ENCODE measurements around the gene DNAJC3.

Gene DNAJC3

DNA sequence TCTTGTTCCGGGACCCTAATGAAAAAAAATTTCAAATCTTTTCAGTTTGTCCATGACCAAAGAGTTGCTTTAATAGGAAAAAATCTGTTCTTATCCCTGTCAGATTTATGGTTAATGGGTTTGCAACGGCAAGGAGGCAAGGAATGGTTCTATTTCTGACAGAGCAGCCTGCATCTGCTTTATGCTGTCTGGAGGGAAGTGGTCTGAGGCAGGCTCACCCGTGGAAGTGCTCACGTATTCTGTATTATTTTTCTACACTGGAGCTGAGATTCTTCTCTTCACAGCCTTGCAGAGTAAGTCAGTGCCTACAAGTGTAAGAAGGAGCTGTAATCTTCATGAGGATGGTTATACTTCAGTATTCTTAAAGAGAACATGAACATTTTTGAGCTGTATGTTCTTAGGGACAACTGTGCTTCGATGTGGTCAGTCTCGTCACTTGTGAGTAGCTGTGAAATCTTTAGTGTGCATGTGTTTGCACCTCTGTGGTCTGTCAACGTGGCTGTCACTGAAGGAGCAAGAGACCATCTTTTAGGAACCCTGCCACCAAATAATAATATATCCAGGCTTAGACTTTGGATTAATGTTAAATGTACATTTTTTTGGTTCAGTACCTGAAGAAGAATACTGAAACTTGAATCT, 114.3 kb downstream of the DNAJC3 start:
- TF ChIP-seq, protein P1, sequence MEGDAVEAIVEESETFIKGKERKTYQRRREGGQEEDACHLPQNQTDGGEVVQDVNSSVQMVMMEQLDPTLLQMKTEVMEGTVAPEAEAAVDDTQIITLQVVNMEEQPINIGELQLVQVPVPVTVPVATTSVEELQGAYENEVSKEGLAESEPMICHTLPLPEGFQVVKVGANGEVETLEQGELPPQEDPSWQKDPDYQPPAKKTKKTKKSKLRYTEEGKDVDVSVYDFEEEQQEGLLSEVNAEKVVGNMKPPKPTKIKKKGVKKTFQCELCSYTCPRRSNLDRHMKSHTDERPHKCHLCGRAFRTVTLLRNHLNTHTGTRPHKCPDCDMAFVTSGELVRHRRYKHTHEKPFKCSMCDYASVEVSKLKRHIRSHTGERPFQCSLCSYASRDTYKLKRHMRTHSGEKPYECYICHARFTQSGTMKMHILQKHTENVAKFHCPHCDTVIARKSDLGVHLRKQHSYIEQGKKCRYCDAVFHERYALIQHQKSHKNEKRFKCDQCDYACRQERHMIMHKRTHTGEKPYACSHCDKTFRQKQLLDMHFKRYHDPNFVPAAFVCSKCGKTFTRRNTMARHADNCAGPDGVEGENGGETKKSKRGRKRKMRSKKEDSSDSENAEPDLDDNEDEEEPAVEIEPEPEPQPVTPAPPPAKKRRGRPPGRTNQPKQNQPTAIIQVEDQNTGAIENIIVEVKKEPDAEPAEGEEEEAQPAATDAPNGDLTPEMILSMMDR (IDR thresholded peaks at IDR 0.05; ENCODE audit: poor library complexity, severe bottlenecking) = no peak
- ATAC-seq (ENCODE audit: low read depth) = no peak
- no peaks in the 10 kb centered on the region for H3K27me3 ChIP-seq (ENCODE audit: insufficient read depth, poor library complexity, severe bottlenecking)
- H3K4me3 ChIP-seq (ENCODE audit: severe bottlenecking) = no peak overlapping the region
- H3K4me1 ChIP-seq (ENCODE audit: insufficient read depth, poor library complexity, severe bottlenecking) = peaks cover 7% of the 10 kb centered on the region
- H3K27ac ChIP-seq (ENCODE audit: poor library complexity, severe bottlenecking) = no peak overlapping the region
- peaks cover 85% of the 10 kb centered on the region for H3K36me3 ChIP-seq (ENCODE audit: low read depth)
- DNase-seq (ENCODE audit: low spot score) = no peak
- H3K9me3 ChIP-seq (ENCODE audit: severe bottlenecking) = no peaks in the 10 kb centered on the region

GRCh38 chr13:95793018-95793555, 116.1 kb downstream of the DNAJC3 start:
- peak; percentile 51; the same call in 2 of the 3 replicates for ATAC-seq (ENCODE audit: low read depth)
- peaks cover 7% of the 10 kb centered on the region for H3K4me1 ChIP-seq (ENCODE audit: insufficient read depth, poor library complexity, severe bottlenecking)
- TF ChIP-seq, protein P1 (IDR thresholded peaks at IDR 0.05; ENCODE audit: poor library complexity, severe bottlenecking) = no peak

GRCh38 chr13:95793781-95794180, 116.8 kb downstream of the DNAJC3 start:
- H3K36me3 ChIP-seq (ENCODE audit: low read depth) = peaks cover 59% of the 10 kb centered on the region
- ATAC-seq (ENCODE audit: low read depth) (no peak), DNase-seq (ENCODE audit: low spot score) (no peak)
- no peaks in the 10 kb centered on the region for H3K9me3 ChIP-seq (ENCODE audit: severe bottlenecking)
- TF ChIP-seq, protein P1 (IDR thresholded peaks at IDR 0.05; ENCODE audit: poor library complexity, severe bottlenecking) = no peak
- H3K4me1 ChIP-seq (ENCODE audit: insufficient read depth, poor library complexity, severe bottlenecking) = peaks cover 7% of the 10 kb centered on the region
- H3K27ac ChIP-seq (ENCODE audit: poor library complexity, severe bottlenecking) = no peak overlapping the region
- no peaks in the 10 kb centered on the region for H3K27me3 ChIP-seq (ENCODE audit: insufficient read depth, poor library complexity, severe bottlenecking)
- no peak overlapping the region for H3K4me3 ChIP-seq (ENCODE audit: severe bottlenecking)

More at GRCh38 chr13:95793018-95793555, 116.1 kb downstream of the DNAJC3 start:
- Histone ChIP-seq H3K36me3 (ENCODE audit: low read depth) (peaks cover 66% of the 10 kb centered on the region), H3K4me3 (ENCODE audit: severe bottlenecking) (no peak overlapping the region), H3K27ac (ENCODE audit: poor library complexity, severe bottlenecking) (no peak overlapping the region), H3K27me3 (ENCODE audit: insufficient read depth, poor library complexity, severe bottlenecking) (no peaks in the 10 kb centered on the region), H3K9me3 (ENCODE audit: severe bottlenecking) (no peaks in the 10 kb centered on the region)
- no peak for DNase-seq (ENCODE audit: low spot score)

- TF ChIP-seq, protein P1 (IDR thresholded peaks at IDR 0.05; ENCODE audit: poor library complexity, severe bottlenecking) = no peak
- Histone ChIP-seq H3K36me3 (ENCODE audit: low read depth) (peaks cover 29% of the 10 kb centered on the region), H3K4me3 (ENCODE audit: severe bottlenecking) (no peak overlapping the region), H3K27me3 (ENCODE audit: insufficient read depth, poor library complexity, severe bottlenecking) (no peaks in the 10 kb centered on the region), H3K4me1 (ENCODE audit: insufficient read depth, poor library complexity, severe bottlenecking) (peaks cover 7% of the 10 kb centered on the region), H3K27ac (ENCODE audit: poor library complexity, severe bottlenecking) (no peak overlapping the region), H3K9me3 (ENCODE audit: severe bottlenecking) (no peaks in the 10 kb centered on the region)
- ATAC-seq (ENCODE audit: low read depth) (no peak), DNase-seq (ENCODE audit: low spot score) (no peak)
These were observed 120.1 kb downstream of the DNAJC3 start for GRCh38 chr13:95797016-95797415.

- no peak overlapping the region for H3K4me3 ChIP-seq (ENCODE audit: severe bottlenecking)
- TF ChIP-seq, protein P1 (IDR thresholded peaks at IDR 0.05; ENCODE audit: poor library complexity, severe bottlenecking) = no peak
- no peaks in the 10 kb centered on the region for H3K9me3 ChIP-seq (ENCODE audit: severe bottlenecking)
- H3K27me3 ChIP-seq (ENCODE audit: insufficient read depth, poor library complexity, severe bottlenecking) = no peaks in the 10 kb centered on the region
- H3K27ac ChIP-seq (ENCODE audit: poor library complexity, severe bottlenecking) = no peak overlapping the region
- no peaks in the 10 kb centered on the region for H3K4me1 ChIP-seq (ENCODE audit: insufficient read depth, poor library complexity, severe bottlenecking)
- DNase-seq (ENCODE audit: low spot score) (no peak), ATAC-seq (ENCODE audit: low read depth) (0 out of 3 replicates have a peak, but pooled peaks have one; percentile 14)
- H3K36me3 ChIP-seq (ENCODE audit: low read depth) = no peaks in the 10 kb centered on the region
These were observed 123.5 kb downstream of the DNAJC3 start for GRCh38 chr13:95800436-95800835.
